Measurements from ENCODE around the gene ZNF646.

DNA sequence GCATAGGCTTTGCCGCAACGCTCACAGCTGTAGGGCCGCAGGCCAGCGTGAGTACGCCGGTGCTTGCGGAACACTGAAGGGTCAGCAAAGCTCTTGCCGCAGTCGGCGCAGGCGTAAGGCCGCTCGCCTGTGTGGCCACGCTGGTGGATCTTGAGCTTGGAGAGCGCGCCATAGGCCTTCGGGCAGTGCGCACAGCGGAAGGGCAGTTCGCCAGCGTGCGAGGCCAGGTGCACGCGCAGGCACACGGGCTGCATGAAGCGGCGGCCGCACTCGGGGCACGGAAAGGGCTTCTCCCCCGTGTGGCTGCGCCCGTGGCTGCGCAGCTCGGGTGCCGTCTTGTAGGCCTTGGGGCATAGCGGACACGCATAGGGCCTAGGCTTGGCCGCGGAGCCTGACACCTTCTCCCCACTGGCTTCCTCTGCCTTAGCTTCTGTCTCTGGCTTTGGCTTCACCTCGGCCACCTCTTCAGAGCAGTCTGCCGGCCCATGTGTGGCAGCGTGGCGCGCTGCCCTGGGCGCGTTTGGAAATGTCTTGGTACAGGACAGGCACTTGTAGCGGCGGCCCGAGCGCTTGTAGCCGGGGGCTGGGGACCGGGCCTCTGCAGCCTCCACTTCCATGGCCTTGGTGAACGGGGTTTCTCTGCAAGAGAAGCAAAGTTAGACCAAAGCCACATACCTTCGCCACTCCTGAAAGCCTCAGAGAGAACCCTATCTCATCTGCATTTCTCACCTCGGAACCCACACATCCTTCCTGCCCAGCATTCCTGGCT, 10.2 kb upstream of the ZNF646 start:
- TF ChIP-seq, protein P1, sequence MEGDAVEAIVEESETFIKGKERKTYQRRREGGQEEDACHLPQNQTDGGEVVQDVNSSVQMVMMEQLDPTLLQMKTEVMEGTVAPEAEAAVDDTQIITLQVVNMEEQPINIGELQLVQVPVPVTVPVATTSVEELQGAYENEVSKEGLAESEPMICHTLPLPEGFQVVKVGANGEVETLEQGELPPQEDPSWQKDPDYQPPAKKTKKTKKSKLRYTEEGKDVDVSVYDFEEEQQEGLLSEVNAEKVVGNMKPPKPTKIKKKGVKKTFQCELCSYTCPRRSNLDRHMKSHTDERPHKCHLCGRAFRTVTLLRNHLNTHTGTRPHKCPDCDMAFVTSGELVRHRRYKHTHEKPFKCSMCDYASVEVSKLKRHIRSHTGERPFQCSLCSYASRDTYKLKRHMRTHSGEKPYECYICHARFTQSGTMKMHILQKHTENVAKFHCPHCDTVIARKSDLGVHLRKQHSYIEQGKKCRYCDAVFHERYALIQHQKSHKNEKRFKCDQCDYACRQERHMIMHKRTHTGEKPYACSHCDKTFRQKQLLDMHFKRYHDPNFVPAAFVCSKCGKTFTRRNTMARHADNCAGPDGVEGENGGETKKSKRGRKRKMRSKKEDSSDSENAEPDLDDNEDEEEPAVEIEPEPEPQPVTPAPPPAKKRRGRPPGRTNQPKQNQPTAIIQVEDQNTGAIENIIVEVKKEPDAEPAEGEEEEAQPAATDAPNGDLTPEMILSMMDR (IDR thresholded peaks at IDR 0.05; ENCODE audit: low read depth, low read length, missing input control), result no peak
- TF ChIP-seq GABPA (IDR thresholded peaks at IDR 0.05 in 1 of 2, conservative IDR thresholded peaks at IDR 0.05 in 1 of 2) (no peak), TAF1 (conservative IDR thresholded peaks at IDR 0.05) (no peak), HNF4A (conservative IDR thresholded peaks at IDR 0.05) (no peak), REST (IDR thresholded peaks at IDR 0.05) (no peak), YY1 (IDR thresholded peaks at IDR 0.05) (no peak), RAD21 (IDR thresholded peaks at IDR 0.05) (no peak)
- TF ChIP-seq, protein P2, sequence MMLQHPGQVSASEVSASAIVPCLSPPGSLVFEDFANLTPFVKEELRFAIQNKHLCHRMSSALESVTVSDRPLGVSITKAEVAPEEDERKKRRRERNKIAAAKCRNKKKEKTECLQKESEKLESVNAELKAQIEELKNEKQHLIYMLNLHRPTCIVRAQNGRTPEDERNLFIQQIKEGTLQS (IDR thresholded peaks at IDR 0.05), result no peak
- TF ChIP-seq, protein P3, sequence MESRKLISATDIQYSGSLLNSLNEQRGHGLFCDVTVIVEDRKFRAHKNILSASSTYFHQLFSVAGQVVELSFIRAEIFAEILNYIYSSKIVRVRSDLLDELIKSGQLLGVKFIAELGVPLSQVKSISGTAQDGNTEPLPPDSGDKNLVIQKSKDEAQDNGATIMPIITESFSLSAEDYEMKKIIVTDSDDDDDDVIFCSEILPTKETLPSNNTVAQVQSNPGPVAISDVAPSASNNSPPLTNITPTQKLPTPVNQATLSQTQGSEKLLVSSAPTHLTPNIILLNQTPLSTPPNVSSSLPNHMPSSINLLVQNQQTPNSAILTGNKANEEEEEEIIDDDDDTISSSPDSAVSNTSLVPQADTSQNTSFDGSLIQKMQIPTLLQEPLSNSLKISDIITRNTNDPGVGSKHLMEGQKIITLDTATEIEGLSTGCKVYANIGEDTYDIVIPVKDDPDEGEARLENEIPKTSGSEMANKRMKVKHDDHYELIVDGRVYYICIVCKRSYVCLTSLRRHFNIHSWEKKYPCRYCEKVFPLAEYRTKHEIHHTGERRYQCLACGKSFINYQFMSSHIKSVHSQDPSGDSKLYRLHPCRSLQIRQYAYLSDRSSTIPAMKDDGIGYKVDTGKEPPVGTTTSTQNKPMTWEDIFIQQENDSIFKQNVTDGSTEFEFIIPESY (IDR thresholded peaks at IDR 0.05), result no peak

Measured in liver (tissue), 3 donors.